GM12801 (cell line): ENCODE measurements around the gene TVP23A.

ENCODE experiments used
- TF ChIP-seq, protein P1 (sequence below): IDR thresholded peaks from one replicate; pipeline ENCODE4 v1.5.1; 2011; ENCODE audit warnings: control low read depth; ENCODE audit not compliant: insufficient read length; ENCODE audit errors: extremely low read depth

Gene TVP23A

DNA sequence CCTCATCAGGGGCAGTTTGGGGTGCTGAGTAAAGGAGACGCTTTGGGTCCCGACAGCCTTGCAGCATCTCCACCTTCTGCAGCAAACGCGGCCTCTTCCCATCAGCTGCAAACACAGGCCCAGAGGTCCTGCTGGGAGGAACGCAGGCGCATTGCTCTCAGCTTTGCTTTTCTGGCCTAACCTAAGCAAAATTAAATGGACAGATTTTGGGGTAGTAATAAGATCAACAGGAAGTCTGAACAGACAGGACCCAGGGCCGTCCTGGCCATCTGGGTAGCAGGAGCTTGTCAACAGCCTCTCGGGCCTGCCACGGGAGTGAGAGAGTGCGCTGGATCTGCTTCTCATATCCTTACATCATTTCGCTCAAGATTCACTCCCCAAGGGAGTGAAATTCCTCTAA, 67.8 kb downstream of the TVP23A start:
- TF ChIP-seq, protein P1, sequence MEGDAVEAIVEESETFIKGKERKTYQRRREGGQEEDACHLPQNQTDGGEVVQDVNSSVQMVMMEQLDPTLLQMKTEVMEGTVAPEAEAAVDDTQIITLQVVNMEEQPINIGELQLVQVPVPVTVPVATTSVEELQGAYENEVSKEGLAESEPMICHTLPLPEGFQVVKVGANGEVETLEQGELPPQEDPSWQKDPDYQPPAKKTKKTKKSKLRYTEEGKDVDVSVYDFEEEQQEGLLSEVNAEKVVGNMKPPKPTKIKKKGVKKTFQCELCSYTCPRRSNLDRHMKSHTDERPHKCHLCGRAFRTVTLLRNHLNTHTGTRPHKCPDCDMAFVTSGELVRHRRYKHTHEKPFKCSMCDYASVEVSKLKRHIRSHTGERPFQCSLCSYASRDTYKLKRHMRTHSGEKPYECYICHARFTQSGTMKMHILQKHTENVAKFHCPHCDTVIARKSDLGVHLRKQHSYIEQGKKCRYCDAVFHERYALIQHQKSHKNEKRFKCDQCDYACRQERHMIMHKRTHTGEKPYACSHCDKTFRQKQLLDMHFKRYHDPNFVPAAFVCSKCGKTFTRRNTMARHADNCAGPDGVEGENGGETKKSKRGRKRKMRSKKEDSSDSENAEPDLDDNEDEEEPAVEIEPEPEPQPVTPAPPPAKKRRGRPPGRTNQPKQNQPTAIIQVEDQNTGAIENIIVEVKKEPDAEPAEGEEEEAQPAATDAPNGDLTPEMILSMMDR = no peak

- TF ChIP-seq, protein P1 = no peak
Observed at GRCh38 chr16:10745841-10746240, 72.8 kb downstream of the TVP23A start.

- TF ChIP-seq, protein P1 = no peak
Observed at GRCh38 chr16:10744370-10745030, 74.1 kb downstream of the TVP23A start.

GRCh38 chr16:10743610-10744369, 74.8 kb downstream of the TVP23A start, which contains the start of gene NUBP1:
Gene NUBP1, plus strand, starts transcription at chr16:10743842. Its CDS starts 22 bp downstream, at chr16:10743864.
- TF ChIP-seq, protein P1 = no peak

- TF ChIP-seq, protein P1 = no peak
Observed at GRCh38 chr16:10743227-10743609, 75.4 kb downstream of the TVP23A start.

- TF ChIP-seq, protein P1 = no peak
Observed at GRCh38 chr16:10741844-10742243, 76.8 kb downstream of the TVP23A start.

- TF ChIP-seq, protein P1 = no peak
Observed at GRCh38 chr16:10740845-10741208, 77.8 kb downstream of the TVP23A start.
